OCI-M1 (cell line): ENCODE results near the gene TAOK3.
"Not testable (repeated sequence)": the region's sequence is repeated elsewhere in the genome, so short reads cannot be mapped to it uniquely, and the experiment has no call there.

Experiments used
- DNase-seq: peaks from one replicate; lab custom pipeline; 2025; lab: John Stamatoyannopoulos, UW

The TAOK3 gene

DNA sequence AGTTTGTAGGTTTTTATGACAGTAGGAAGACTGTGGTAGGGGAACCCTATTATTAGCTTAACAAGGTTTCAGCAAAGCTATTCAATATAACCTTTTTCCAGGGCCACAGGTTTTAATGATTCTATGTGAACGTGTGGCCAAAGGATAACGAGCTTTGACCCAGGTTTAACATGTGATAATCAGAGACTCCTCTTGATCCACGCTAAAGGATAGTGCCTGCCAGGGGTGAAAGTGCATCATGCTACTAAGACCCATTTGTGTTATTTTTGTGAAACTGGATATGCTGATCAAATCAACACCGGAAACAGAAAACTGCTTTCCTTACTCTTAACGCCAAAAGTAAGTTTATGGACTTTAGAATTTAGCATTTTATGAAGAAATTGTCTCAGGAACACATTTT, 909 bp upstream of the TAOK3 start:
- DNase-seq, result peak; percentile 44

- peak; percentile 36 for DNase-seq
Measured at GRCh38 chr12:118371321-118372282, 1.1 kb downstream of the TAOK3 start.

DNA sequence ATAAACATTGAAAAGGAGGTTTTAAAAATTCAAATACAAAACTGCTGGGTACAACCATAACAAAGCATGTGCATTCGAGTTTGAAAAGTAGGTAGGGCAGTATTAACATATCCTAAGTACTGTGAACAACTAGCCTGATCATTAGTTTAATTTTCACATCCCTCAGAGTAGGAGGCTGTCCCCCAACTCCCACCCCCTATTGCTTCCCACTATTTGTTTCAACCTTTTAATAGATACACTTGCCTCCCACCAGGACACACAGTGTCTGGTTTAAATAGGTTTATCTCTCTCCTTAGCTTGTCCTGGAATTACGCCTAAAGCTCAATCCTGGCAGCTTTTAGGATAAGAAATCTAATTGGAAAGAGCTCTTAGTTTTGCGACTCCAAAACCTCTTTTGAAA, 2.1 kb downstream of the TAOK3 start:
- no peak for DNase-seq

DNA sequence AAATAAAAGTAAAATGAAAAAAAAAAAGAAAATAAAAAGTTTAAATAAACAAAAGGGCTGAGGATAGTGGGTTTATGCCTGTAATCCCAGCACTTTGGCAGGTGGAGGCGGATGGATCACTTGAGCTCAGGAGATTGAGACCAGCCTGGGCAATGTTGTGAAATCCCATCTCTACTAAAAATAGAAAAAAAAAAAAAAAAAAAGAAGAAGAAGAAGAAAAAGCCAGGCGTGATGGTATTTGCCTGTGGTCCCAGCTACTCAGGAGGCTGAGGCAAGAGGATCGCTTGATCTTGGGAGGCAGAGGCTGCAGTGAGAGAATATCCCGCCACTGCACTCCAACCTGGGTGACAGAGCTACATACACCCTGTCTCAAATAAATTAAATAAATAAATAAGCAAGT, 3.9 kb downstream of the TAOK3 start:
- no peak for DNase-seq

DNA sequence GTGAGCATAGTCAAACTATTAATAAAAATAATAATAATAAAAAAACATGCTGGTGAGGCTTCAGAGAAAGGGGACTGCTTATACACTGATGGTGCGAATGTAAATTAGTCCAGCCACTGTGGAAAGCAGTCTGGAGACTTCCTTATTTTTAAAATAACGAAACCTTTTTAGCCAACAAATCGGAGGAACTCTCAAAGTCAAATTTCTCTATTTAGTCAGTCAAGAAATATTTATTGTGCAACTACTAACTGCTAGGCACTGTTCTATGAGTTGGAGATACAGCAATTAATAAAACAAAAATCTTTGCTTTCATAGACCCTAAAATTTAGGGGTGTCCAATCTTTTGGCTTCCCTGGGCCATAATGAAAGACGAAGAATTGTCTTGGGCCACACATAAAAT, 10.8 kb downstream of the TAOK3 start:
- no peak for DNase-seq

- DNase-seq, result no peak
Measured at GRCh38 chr12:118361092-118361404, 11.7 kb downstream of the TAOK3 start.

- peak; percentile 54 for DNase-seq
Measured at GRCh38 chr12:118359541-118359915, 13.2 kb downstream of the TAOK3 start.

DNA sequence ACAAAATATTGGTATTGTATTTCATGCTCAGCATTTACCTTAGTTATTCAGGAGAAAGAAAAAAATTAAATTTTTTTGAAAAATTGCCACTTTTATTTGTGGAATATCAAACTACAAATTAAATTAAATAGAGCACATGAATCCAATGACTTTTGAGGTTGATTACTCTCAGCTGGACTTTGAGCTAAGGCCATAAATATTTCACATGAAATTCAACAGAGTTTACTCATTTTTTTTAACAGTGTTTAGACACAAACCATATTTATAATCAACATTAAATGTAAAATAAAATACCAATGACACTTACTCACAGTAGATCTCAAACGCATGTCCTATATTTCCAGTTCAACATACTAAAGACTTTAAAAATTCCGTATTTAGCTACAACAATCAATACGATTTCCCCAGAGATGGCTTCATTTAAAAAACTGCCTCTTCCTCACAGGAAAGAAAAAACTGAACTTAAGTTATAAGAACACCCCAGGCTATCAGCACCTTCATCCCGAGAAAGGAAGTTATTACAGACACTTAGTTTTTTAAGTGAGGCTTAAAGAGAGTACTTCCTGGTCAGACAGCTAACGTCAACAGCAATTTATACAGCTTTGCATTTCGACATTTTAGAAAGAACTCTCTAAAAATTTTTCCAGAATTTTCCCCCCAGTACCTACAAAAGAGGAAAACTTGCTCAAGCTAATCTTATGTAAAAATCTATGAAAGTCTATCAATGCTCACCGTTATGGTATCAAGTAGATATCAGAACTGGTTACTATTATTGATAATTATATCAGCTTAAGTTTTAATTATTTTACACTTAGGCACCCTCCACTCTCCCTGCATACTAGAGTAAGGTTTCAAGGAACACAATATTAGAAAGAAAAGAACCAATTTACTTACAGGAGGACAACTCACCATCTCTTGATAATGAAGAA, 13.8 kb downstream of the TAOK3 start:
- DNase-seq, result peak; percentile 71

- DNase-seq, result no peak
Measured at GRCh38 chr12:118358008-118358359, 14.7 kb downstream of the TAOK3 start.

DNA sequence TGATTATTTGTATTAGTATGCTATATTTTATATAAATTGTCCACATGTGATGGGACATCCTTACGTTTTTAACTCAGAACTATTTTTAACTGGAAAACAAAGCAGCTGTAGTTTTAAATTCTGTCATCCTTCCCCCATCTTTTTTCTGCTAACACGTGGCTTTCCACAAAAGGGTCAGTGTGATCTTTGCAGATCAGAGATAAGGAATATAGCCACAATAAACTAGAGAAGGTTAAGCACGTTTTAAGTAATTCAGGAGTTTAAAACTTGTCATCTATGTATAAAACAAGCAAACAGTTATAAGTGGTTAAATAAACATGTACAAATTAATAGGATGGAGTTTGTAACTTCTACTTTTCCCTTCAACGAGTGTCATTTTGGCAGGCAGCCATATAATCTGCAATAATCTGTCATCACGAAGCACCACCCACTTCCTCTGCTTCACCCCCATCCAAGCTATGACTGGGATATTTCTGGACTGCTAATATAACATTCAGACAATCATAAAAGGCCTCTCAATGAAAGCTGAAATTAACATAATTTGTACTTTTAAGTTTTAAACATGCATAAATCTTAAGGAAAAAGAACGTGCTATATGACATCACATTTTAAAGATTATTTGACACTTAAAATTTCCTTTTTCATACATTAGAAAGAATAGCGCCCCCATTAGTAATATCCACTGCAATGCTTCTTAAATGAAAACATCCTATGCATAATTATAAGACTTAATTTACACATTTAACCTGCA, 15.3 kb downstream of the TAOK3 start:
- DNase-seq, result peak; percentile 91

GRCh38 chr12:118356809-118357256, 15.9 kb downstream of the TAOK3 start:
- DNase-seq, result peak; percentile 66

DNA sequence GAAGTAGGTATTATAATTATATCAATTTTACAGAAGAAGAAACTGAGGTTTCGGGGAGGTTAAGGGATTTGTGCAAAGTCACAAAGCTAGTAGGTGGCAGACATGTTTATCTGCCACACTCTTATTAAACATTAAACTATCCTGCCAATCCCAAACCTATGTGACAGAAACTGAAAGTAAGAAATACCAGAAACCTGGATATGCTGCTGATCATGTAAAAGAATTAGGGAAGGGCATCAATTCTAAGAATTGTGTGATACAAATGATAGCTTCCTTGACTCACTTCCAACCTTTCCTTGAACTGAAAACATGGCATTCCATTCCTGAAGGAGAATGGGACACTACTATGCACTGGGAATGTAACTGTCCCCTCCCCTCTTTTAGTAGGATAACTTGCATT, 16.9 kb downstream of the TAOK3 start:
- DNase-seq, result peak; percentile 29

- no peak for DNase-seq
Measured at GRCh38 chr12:118354903-118355302, 17.8 kb downstream of the TAOK3 start.

- DNase-seq, result not testable (repeated sequence)
Measured at GRCh38 chr12:118354503-118354902, 18.2 kb downstream of the TAOK3 start.

- DNase-seq, result no peak
Measured at GRCh38 chr12:118353721-118354120, 19.0 kb downstream of the TAOK3 start.

GRCh38 chr12:118350908-118351559, 21.7 kb downstream of the TAOK3 start:
- no peak for DNase-seq

DNA sequence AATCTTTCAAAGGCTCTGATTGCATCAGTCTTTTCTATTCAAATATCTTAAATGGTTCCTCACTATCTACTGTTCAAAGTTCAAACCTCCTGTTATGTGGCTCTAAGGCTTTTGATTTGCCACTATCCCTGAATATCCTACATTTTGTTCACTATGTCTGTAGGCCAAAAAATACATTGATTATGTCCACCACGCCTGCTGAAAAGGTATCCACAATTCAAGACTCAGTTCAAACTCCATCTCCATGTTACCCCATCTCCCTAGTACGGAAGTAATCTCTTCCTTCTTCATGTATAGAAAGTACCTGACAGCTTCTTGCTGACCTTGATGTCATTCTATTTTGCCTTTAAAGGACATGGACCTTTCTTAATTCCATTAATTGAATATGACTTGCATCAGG, 24.8 kb downstream of the TAOK3 start:
- DNase-seq, result no peak

DNA sequence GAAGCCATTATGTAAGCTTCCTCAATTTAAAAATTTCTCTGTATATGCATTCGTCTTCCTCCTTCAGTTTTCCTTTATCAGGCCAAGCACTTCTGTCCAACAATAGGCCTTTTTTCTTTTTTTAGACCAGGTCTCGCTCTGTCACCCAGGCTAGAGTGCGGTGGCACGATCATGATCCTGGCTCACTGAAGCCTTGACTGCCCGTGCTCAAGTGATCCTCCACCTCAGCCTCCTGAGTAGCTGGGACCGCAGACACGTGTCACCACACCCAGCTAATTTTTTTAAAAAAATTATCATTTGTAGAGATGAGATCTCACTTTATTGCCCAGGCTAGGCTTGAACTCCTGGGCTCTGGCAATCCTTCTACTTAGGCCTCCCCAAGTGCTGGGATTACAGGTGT, 25.8 kb downstream of the TAOK3 start:
- peak; percentile 87 for DNase-seq

GRCh38 chr12:118345355-118345754, 27.4 kb downstream of the TAOK3 start:
- peak; percentile 88 for DNase-seq

DNA sequence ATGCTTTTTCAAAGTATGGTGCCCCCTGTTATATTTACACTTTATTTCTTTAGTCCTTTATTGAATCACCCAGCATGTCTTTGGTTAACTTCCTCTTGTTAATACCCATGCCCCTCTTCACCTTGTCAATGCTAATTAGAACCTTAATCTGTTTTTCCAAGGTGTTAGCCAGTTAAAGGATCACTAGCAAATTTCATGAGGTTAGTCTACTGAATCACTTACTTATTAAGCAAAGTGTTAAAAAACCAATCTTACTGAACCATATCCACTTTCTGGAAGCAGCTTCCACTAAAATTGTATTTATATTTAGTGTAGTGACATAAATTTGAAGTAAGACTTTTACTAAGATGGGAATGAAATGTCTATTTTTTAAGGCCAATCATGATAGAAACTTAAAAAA, 27.9 kb downstream of the TAOK3 start:
- DNase-seq, result peak; percentile 44

- DNase-seq, result no peak
Measured at GRCh38 chr12:118342090-118342489, 30.6 kb downstream of the TAOK3 start.
